HG03097 (cell line): Measurements from ENCODE around the gene DNAH14.
"Not testable (repeated sequence)": the region's sequence is repeated elsewhere in the genome, so short reads cannot be mapped to it uniquely, and the experiment has no call there.

Experiments used
- ATAC-seq: cut with Tn5 transposase; IDR thresholded peaks from one replicate; pipeline ENCODE4 v1.9.1; 2021; ENCODE audit not compliant: unreplicated experiment, low FRiP score

DNAH14 gene

DNA sequence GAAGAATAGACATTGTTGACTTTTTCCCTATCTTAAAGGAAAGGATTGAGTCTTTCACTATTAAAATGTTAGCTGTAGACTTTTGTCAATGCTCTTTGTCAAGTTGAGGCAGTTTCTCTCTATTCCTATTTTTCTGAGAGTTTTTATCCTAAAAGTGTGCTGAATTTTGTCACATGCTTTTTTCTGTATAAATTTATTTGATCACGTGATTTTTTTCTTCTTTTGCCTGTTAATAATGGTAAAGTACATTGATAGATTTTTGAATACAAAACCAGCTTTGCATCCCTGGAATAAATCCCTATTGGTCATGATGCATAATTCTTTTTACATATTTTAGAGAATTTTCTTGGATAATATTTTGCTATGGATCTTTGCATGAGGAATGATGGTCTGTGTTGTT, 60.1 kb downstream of the DNAH14 start:
- no peak for ATAC-seq

DNA sequence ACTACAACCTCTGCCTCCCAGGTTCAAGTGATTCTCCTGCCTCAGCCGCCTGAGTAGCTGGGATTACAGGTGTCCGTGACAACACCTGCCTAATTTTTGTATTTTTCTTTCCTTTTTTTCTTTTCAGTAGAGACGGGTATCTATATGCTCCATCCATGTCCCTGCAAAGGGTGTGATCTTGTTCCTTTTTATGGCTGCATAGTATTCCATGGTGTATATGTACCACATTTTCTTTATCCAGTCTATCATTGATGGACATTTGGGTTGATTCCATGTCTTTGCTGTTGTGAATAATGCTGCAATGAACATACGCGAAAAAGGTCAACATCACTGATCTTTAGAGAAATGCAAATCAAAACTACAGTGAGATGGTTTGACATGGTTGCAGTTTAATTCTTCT, 62.1 kb downstream of the DNAH14 start:
- not testable (repeated sequence) for ATAC-seq

DNA sequence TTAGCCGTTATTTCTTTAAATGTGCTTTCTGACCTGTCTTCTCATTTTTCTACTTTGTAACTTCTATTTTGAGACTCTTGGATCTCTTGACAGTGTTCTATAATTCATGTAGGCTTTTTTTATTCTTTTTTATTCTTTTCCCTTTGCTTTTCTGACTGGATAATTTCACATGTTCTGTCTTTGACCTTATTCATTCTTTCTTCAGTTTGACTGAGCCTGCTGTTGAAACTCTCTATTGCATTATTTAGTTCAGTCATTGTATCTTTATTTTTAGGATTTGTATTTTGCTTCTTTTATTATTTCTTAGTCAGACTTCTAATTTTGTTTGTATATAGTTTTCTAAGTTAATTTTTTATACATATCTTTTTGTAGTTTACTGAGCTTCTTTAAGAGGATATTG, 66.1 kb downstream of the DNAH14 start:
- ATAC-seq: no peak

DNA sequence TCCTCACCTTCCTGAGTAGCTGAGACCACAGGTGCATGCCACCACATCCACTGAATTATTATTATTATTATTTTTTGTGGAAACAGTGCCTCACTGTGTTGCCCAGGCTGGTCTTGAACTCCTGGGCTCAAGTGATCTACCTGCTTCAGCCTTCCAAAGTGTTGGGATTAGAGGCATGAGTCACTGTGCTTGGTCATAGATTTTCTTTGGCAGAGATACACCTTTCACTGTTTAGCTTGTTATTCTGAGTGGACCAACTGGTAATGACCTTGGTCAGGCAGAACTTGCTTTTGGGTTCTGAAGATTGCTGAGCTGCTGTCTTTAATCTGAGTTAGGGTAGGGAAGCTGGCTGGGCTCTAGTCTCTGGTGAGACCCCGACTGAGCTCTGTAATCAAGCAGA, 66.8 kb downstream of the DNAH14 start:
- no peak for ATAC-seq

DNA sequence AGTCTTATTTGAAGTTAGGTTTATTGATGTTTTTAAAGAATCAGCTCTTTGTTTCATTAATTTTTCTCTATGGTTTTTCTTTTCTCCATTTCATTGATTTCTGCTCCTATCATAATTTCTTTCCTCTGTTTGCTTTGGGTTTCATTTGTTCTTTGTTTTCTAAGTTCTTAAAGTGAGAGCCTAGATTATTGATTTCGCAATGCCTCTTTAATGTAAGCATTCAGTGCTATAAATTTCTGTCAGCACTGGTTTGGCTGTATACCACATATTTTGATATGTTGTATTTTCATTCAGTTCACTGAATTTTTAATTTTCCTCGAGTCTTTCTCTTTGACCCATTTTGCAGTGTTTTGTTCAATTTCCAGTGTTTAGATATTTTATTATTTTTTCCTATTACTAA, 68.7 kb downstream of the DNAH14 start:
- ATAC-seq: no peak

DNA sequence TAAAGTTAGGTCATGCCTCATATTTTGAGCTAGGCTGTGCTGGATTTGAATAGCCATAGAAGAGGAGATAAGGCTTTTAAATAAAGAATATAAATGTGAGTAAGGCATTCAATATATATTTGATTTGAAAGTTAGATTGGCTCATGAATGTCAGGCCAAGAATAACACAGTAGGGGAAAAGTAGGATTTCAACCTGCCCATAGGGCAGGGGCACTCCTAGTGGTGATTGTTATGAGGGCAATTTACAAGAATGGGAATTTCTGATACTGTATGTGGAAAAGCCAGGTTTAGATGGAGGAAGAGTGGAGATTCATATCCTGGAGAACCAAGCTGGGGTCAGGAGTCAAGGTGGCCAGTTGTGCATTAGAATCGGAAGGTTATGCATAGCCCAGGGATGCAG, 74.9 kb downstream of the DNAH14 start:
- ATAC-seq: no peak

DNA sequence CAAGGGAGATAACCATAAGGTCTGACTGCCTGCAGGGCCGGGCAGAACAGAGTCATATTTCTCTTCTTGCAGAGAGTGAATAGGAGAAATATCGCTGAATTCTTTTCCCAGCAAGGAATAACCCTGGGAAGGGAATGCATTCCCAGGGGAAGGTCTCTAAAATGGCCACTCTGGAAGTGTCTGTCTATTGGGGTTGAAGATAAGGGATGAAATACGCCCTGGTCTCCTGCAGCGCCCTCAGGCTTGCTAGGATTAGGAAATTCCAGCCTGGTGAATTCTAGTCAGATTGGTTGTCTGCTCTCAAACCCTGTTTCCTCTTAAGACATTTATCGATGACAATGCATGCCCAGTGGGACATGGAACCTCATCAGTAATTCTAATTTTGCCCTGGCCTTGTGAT, 76.9 kb downstream of the DNAH14 start:
- ATAC-seq: not testable (repeated sequence)

DNA sequence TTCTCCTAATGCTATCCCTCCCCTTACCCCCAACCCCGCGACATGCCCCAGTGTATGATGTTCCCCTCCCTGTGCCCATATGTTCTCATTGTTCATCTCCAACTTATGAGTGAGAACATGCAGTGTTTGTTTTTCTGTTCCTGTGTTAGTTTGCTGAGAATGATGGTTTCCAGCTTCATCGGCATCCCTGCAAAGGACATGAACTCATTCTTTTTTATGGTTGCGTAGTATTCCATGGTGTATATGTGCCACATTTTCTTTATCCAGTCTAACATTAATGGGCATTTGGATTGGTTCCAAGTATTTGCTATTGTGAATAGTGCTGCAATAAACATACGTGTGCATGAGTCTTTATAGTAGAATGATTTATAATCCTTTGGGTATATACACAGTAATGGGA, 78.6 kb downstream of the DNAH14 start:
- not testable (repeated sequence) for ATAC-seq

DNA sequence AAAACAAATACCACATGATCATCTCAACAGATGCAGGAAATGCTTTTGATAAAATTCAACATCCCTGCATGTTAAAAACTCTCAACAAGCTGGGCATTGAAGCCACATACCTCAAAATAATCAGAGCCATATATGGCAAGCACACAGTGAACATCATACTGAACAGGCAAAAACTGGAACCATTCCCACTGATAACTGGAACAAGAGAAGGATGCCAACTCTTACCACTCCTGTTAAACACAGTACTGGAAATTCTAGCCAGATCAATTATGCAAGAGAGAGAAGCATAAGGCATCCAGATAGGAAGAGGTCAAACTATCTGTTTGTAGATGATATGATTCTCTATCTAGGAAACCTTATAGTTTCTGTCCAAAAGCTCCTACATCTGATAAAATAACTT, 91.6 kb downstream of the DNAH14 start:
- ATAC-seq: no peak

DNA sequence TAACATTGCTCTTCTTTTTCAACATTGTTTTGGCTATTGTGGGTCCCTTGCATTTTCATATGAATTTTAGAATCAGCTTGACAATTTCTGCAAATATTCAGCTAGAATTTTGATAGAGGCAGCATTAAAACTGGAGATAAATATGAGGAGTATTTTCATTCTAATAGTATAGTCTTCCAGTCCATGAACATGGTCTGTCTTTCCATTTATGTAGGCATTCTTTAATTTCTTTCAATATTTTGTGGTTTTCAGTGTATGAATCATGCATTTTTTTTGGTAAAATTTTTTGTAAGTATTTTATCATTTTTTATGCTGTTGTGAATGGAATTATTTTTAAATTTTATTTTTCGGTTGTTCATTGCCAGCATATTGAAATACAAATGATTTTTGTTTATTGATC, 97.2 kb downstream of the DNAH14 start:
- ATAC-seq: no peak

DNA sequence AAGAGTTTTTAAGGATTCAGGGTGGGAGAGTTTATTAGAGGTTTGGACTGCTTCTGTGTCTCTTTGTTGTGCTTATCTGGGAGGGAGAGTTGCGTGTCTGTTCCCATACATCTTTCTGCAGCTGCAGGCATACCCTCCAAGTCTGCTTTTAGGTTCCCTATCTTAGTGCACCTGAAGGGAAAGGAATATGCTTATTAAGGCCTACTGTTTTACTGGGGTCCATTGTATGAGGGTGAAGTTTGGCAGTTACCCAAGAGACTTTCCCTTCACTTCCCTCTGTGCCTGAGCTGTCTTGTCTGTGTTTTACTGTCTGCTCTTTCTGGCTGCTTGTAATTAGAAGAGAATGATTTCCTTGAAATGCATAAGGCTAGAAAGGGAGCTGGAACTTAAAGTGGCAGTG, 107.0 kb downstream of the DNAH14 start:
- not testable (repeated sequence) for ATAC-seq

DNA sequence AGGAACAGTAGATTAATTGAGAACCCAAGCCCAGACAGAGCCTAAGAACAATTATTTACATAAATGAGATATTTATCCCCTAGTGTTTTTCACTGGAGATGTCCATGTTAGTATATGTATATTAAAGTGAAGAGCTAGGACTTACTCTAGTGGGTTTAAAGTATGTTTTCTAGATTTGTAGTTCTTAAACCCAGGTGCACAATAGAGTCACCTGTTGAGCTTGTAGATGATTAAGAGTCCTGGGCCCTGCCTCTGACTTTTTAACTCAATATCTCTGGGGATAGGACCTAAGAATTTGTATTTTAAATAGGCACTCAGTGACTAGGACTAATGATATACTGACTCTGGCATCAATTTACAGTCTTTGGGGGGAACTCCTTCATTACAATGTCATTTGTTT, 112.8 kb downstream of the DNAH14 start:
- ATAC-seq: no peak

DNA sequence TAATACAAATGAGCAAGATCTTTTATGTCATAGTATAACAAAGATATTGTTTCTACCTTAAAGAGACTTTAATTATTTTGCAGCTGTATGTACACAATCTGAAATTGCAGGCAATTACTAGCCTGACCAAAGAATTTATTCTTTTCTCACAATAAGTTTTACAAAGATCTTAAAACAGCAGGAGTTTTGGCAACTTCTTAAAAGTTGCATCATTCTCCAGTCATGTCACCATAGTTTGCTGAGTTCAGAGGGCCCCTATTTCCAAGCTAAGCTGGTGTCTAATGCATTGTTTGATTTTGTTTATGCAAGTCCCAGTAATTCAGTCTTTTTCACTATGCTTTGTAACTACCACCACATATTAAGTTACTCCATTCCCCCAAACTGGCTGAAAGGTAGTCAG, 114.8 kb downstream of the DNAH14 start:
- no peak for ATAC-seq

DNA sequence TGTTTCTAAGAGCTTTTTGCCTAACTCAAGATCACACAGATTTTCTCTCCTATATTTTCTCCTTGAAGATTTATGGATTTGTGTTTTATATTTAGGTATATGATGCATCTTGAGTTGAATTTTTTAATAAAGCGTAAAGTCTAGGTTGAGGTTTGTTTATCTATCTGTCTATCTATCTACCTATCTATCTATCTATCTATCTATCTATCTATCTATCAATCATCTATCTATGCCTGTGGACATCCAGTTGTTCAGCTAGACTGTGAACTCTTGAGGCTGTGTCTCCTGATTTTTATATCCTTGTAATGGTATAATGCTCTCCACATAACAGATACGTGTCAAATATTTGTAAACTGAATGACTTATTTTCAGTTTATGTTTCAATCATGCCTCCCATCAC, 120.1 kb downstream of the DNAH14 start:
- no peak for ATAC-seq

DNA sequence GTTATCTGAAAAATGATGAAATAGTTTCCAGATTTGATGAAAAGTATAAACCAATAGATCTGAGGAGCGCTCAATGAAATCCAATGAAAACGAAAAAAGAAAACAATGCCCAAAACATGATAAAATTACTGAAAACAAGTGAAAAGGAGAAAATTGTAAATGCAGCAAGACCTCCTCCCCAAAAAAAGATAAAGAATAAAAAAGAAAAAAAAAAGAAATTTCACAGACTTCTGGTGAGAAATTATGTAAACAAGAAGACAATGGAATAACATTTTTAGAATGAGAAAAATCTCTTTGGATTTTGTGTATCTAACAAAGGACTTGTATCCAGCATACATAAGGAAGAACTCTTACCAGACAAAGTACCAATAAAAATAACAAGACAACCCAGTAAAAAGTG, 134.2 kb downstream of the DNAH14 start:
- no peak for ATAC-seq

DNA sequence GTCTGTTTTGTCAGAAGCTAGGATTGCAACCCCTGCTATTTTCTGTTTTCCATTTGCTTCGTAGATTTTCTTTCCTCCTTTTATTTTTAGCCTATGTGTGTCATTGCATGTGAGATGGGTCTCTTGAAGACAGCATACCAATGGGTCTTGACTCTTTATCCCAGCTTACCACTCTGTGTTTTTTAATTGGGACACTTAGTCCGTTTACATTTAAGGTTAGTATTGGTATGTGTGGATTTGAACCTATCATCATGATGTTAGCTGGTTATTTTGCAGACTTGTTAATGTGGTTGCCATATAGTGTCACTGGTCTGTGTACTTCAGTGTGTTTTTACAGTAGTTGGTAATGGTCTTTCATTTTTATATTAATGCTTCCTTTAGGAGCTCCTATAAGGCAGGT, 141.5 kb downstream of the DNAH14 start:
- ATAC-seq: no peak

DNA sequence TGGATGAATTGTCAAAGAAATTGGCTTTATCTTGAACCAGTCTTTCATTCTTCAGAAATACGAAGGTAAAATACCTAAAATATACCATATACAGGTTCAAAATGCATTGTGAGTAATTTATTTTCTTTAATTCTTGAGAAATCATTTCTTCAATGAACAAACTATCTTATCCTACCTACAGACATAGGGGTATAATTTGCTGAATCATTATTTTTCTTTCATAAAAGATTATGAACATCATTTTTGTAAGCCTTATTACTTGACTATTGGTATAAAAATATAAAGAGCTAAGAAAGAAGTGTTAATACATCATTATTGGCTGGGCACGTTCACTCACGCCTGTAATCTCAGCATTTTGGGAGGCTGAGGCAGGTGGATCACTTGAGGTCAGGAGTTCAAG, 167.7 kb downstream of the DNAH14 start:
- no peak for ATAC-seq

DNA sequence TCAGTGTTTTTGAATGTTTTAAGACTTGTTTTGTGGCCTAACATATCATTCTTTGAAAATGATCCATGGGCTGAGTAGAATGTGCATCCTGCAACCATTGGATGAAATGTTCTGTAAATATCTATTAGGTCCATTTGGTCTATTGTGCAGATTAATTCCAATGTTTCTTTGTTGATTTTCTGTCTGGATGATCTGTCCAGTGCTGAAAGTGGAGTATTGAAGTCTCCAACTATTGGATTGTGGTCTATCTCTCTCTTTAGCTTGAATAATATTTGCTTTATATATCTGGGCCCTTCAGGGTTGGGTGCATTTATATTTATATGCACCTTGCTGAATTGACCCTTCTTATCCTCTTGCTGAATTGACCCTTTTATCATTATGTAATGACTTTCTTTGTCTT, 181.5 kb downstream of the DNAH14 start:
- ATAC-seq: no peak

DNA sequence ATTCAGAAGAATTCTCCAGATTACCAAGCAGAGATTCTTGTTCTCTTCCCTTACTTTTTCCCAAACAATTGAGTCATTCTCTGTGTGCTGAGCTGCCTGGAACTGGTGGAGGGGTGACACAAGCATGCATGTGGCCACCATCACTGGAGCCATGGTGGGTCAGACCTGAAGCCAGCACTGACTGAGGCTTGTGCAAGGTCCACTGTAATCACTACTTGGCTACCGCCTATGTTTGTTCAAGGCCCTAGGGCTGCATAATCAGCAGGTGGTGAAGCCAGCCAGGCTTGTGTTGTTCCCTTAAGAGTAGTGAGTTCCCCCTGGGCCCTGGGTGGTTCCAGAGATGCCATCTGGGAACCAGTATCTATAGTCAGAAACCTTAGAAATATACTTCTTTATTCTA, 183.8 kb downstream of the DNAH14 start:
- no peak for ATAC-seq

DNA sequence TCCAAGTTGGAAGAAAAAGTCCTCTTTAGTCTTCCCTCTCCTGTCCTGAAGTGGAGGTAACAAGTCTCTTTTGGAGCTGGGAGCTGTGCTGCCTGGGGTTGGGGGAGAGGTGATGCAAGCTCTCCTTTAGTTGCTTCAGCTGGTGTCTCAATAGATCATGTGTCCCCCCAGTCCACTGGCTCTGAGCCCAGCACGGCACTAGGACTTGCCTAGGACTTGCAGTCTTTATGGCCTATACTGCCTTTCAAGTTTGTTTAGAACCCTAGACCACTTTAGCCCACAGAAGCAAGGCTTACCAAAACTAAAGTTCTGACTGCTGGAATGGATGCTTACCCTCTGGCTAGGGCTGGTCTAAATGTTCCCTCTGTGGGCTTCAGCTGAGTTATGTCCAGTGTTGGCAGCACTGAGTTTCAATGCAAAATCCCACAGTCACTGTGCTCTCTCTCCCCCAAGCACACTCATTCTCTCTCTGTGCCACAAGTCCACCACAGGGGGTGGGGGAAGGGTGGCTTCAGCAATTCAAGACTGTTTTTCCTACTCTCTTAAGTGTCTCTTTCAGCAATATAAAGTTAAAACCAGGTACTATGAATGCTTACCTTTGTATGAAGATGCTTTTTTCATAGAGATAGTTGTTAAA, 185.0 kb downstream of the DNAH14 start:
- no peak for ATAC-seq

DNA sequence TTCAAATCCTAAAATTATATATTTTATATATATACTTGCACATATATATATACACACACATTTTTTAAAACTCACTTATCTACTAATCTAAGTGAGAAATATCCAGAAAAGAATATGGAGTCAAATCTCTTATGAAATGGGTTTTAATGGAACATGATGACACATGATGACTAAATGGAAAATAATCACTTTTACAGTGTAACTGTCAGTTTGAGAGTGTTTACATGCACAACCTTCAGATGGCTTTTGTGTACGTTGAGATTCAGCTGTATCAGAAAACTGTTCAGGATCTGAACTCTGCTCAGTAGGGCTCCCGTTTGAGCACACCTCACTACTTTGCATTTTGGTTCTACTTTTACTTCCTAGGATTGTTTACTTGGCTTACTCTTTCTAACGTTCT, 189.8 kb downstream of the DNAH14 start:
- ATAC-seq: no peak

DNA sequence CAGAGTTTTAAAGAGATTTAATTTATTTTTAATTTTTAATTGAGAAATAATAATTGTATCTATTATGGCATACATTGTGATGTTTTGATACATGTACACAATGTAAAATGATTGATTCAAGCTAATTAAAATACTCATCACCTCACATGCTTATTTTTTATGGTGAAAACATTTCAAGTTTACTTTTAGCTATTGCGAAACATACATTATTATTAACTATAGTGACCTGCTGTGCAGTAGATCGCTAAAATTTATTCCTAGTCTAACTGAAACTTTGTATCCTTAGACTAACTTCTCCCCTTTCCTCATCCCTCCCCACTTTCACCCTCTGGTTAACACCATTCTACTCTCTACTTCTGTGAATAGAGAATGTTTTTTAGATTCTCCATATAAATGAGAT, 191.6 kb downstream of the DNAH14 start:
- no peak for ATAC-seq

DNA sequence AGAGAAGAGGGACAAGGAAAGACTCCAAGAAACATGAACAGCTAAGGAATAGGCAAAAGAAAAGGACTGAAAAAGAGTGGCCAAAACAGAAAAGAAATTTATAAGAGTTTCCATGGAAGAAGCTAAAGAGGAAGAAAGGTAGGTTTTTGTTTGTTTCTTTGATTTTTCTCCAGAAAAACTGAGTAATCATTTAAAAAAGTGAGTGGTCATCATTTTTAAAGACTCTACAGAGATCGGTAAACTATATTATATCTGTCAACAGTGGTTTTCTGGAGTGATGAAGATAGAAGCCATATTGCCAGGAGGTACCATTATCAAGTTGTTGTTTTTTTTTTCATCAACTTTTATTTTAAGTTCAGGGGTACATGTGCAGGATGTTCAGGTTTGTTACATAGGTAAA, 202.4 kb downstream of the DNAH14 start:
- no peak for ATAC-seq
